Suppressor macrophage treated with lipopolysaccharide for 4 hours (primary cell): Measurements from ENCODE around the gene IGFL1.
"Not testable (repeated sequence)": the region's sequence is repeated elsewhere in the genome, so short reads cannot be mapped to it uniquely, and the experiment has no call there.

Experiments used
- DNase-seq: peaks from one replicate; pipeline ENCODE4 v3.0.0-alpha.2; 2020

IGFL1 gene

GRCh38 chr19:46229442-46229841 lies at the start of gene IGFL1:
TSS of gene IGFL1 (plus strand) at chr19:46229742. CDS start at chr19:46229775, 33 bp downstream.
- no peak for DNase-seq

- DNase-seq = no peak
Measured at GRCh38 chr19:46180701-46181387, 48.7 kb upstream of the IGFL1 start.

DNA sequence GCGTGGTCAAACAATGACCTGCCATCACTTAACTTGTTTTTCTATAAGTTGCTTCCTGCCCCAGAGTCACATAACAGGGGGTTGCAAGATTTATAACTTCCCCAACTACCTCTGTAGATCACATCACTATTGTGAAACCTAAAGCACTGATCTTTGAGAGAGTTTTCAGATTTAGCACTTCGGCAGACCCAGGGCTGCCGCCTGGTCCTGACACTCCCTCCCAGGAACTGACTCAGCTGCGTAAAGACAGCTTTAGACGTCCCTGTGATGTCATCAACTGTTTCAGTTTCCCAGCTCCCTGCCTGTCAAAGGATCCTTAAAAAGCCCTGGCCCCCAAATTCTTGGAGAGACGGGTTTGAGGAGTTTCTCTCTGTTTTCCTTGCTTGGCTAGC lies 48.2 kb upstream of the IGFL1 start:
- peak; percentile 97 for DNase-seq

DNA sequence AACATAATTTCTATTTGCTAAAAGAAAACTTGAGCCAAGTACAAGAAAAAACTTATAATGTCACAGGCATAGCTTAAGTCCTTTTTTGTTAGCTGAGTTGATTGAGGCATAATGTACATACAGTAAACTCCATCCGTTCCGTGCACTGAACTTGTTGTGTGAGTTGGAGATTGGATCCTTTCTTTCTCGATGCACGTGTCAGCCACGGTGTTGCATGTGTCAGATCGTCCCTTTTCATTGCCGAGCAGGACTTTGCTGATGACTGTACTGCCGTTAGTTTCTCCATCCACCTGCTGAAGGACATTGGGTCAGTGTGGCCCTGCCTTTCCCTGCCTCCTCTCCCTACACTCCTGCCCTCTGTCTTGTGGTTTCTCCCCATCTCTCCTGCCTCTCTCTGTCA lies 47.1 kb upstream of the IGFL1 start:
- no peak for DNase-seq

DNA sequence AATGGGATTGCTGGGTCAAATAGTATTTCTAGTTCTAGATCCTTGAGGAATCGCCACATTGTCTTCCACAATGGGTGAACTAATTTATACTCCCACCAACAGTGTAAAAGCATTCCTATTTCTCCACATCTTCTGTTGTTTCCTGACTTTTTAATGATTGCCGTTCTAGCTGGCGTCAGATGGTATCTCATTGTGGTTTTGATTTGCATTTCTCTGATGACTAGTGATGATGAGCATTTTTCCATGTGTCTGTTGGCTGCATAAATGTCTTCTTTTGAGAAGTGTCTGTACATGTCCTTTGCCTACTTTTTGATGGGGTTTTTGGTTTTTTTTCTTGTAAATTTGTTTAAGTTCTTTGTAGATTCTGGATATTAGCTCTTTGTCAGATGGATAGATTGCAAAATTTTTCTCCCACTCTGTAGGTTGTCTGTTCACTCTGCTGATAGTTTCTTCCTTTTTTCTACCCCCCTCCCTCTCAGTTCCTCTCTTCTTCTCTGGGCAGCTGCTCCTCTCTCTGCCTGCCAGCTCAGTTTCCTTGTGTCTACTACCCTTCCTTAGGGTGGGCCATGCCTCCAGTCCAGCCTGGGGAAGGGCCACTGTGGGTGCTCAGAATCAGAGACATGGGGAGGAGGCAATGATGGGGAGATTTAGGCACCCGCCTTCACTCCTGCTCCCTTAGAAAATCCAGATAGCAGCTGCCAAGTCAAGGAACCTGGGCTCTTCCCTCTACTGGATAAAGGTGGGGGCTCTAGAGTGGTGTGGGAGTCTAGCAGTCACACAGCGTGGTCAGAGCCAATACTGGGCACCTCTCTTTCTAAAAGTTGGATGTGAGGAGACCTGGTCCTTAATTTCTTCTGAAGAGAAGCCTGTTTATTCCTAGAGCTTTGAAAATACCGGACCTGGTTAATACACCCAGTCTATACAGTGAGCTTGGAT lies 44.5 kb upstream of the IGFL1 start:
- peak; percentile 72 for DNase-seq

- DNase-seq = no peak
Measured at GRCh38 chr19:46186101-46186716, 43.3 kb upstream of the IGFL1 start.

- no peak for DNase-seq
Measured at GRCh38 chr19:46186717-46187101, 42.8 kb upstream of the IGFL1 start.

GRCh38 chr19:46189971-46190888 lies 39.3 kb upstream of the IGFL1 start:
- DNase-seq = peak; percentile 22

- no peak for DNase-seq
Measured at GRCh38 chr19:46191356-46191755, 38.2 kb upstream of the IGFL1 start.

GRCh38 chr19:46191972-46192371 lies 37.6 kb upstream of the IGFL1 start:
- peak; percentile 70 for DNase-seq

DNA sequence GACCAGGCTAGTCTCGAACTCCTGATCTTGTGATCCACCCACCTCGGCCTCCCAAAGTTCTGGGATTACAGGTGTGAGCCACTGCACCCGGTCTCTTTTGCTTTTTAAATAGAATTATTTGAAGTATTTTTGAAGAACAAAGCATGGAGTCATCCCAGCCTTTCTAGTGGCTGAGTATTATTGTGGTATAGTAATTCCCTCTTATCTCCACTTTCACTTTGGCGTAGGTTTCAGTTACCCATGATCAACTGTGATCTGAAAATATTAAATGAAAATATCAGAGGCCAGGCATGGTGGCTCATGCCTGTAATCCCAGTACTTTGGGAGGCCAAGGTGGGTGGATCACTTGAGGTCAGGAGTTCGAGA lies 36.9 kb upstream of the IGFL1 start:
- peak; percentile 50 for DNase-seq

GRCh38 chr19:46192992-46193650 lies 36.4 kb upstream of the IGFL1 start:
- peak; percentile 93 for DNase-seq

DNA sequence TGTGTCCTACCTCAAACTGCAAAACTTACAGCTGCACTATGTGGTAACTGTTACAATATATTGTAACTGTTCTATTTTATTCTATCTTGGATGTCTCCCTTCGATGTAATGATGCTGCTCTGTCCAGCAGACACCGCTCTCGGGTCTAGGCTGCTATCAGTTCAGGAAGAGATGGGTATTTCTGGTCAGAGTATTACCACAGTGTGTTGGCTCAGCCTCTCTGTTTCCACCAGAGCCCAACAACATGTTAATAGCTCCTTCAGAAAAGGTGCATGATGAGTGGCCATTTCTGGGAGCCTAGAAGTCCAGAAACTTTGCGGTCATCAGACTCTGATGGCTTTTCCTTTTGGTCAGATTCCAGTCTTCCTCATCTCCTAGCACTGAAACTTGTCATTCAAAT lies 35.9 kb upstream of the IGFL1 start:
- DNase-seq = no peak

DNA sequence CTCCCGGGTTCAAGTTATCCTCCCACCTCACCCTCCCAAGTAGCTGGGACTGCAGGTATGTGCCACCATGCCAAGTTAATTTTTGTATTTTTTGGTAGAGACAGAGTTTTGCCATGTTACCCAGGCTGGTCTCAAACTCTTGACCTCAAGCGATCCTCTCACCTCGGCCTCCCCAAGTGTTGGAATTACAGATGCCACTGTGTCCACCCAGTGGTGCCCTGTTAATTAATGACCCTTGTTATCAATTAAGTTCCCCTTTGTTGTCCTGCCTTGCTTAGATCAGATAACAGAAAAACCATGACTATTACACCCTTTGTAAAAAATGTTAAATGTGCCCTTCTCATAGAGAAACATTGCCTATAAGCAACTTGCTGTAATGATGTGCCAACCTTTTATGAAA lies 34.4 kb upstream of the IGFL1 start:
- no peak for DNase-seq

DNA sequence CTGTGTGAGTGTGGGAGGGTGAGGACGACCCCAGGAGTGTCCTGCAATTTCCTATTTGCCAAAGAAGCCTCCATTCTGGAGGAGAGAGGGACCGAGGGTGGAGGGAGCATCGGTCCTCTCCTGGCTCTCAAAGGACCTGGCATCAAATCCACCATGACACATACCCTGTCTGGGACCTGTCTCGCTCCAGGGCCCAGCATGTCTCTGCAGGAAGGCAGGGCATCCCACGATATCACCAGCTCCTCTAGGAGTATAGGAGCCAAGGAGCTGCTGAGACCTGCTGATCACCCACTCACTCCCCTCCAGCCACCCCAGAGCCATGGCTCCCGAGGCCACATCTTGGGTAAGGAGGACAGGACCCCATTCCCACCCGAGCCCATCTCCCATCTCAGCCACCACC lies 33.6 kb upstream of the IGFL1 start:
- not testable (repeated sequence) for DNase-seq

DNA sequence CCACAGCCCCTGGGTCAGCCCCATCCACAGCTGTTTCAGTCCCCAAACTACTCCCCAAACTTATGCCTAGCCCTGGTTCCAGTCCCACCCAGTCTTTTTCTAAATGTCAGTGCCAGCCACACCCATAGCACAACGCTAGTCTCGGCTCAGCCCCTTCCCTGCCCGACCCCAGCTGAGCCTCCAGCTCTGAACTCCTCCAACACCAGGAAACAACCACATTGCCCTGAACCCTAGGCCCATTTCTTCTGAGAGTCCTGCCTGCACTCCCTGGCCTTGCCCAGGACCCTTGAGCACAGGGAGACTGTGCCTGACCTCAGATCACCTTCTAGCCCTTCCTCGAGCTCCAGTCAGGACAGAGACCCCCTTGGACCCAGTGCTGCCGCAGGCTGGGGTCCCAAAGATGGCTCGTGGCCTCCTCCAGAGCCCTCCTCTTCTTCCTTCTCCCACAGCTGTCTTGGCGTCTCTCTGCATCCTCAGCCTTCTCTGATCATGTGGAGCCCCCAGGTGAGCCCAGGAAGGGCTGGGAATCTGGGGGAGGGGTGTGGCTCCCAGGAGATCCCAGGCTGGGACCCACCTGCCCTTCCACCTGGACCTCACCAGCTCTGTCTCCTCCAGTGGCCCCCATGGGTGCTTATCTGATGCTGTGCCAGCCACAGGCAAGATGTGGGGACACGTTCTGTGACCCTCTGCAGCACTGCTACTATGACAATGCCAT lies 33.0 kb upstream of the IGFL1 start:
- DNase-seq = no peak

DNA sequence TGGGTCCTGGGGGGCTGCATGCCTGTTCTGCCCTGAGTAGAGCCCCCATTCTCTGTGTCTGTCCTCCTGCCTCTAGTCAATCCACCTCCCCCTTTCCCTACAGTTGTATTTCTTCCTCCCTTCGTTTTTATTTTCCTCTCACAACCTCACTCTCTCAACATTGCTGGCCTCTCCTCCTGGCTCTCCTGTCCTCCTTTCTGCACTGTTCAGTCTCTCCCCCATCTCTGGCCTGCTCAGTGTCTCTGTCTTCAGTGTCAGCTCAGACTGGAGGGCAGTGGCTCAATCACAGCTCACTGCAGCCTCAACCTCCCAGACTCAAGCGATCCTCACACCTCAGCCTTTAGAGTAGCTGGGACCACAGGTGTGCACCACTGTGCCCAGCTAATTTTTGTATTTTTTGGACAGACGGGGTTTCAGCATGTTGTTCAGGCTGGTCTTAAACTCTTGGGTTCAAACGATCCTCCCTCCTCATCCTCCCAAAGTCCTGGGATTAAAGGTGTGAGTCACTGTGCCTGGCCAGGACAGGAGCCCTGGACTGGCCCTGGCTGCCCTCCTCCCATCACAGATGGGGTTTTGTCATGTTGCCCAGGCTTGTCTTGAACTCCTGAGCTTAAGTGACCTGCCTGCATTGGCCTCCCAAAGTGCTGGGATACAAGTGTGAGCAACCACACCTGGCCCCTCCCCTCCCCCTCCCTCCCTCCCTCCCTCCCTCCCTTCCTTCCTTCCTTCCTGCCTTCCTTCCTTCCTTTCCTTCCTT lies 32.0 kb upstream of the IGFL1 start:
- DNase-seq = no peak

GRCh38 chr19:46198756-46199155 lies 30.8 kb upstream of the IGFL1 start:
- no peak for DNase-seq

DNA sequence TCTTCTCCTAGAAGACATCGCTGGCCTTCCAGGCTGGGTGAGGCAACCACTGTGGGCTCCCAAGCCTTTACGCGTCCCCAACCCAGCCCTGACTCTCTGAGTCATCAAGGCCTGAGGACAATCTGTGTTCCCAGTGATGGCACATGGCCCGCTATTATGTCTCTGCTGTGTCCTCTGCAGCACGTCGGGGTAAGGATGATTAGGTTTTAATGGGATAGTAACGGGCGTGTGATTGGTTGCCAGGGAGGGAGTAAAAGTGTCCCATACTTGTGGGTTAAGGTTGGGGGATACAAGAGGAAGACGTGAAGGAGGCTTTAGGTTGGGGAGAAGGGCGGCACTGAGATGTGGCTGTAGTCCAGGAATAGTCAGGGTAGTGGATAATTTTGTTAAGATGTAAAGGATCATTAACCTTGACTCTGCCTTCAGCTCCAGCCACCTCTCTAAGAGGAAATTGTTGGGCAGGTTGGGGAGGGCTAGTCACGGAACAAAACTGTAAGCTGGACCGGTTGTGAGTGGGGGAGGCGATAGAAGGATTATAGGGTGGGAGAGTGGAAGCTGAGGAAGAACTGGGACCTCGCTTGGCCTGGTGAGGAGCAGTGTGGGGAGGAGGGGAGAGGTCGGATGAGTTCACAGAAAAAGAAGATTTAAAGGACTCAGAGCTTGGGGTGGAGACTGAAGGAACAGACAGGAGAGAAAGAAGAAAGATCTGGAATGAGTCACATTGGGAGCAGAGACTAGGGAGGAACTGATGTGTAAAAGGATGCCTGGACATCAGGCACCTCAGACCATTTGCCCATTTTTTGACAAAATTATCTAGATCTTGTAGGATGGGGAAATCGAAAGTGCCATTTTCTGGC lies 27.9 kb upstream of the IGFL1 start:
- DNase-seq = no peak

- DNase-seq = no peak
Measured at GRCh38 chr19:46202426-46202825, 27.1 kb upstream of the IGFL1 start.
